Measurements from ENCODE around the gene ROBO1.
"Not testable (repeated sequence)": the region's sequence is repeated elsewhere in the genome, so short reads cannot be mapped to it uniquely, and the experiment has no call there.

The ROBO1 gene

GRCh38 chr3:78736863-78737262 is 1030.9 kb downstream of the ROBO1 start:
- no peak for DNase-seq (ENCODE audit: low read depth)

GRCh38 chr3:78734048-78734637 is 1033.7 kb downstream of the ROBO1 start:
- DNase-seq (ENCODE audit: low read depth), result peak; percentile 19

- no peak for DNase-seq (ENCODE audit: low read depth)
Observed at GRCh38 chr3:78732893-78733292, 1034.9 kb downstream of the ROBO1 start.

- DNase-seq (ENCODE audit: low read depth), result no peak
Observed at GRCh38 chr3:78732471-78732870, 1035.3 kb downstream of the ROBO1 start.

- no peak for DNase-seq (ENCODE audit: low read depth)
Observed at GRCh38 chr3:78729946-78730345, 1037.9 kb downstream of the ROBO1 start.

- DNase-seq (ENCODE audit: low read depth), result no peak
Observed at GRCh38 chr3:78728406-78729145, 1039.2 kb downstream of the ROBO1 start.

- DNase-seq (ENCODE audit: low read depth), result no peak
Observed at GRCh38 chr3:78726545-78726944, 1041.3 kb downstream of the ROBO1 start.

- DNase-seq (ENCODE audit: low read depth), result no peak
Observed at GRCh38 chr3:78725703-78726246, 1042.0 kb downstream of the ROBO1 start.

- no peak for DNase-seq (ENCODE audit: low read depth)
Observed at GRCh38 chr3:78724859-78725258, 1042.9 kb downstream of the ROBO1 start.

GRCh38 chr3:78724364-78724763 is 1043.4 kb downstream of the ROBO1 start:
- not testable (repeated sequence) for DNase-seq (ENCODE audit: low read depth)

GRCh38 chr3:78721771-78722543 is 1045.8 kb downstream of the ROBO1 start:
- DNase-seq (ENCODE audit: low read depth), result no peak

GRCh38 chr3:78718707-78719106 is 1049.1 kb downstream of the ROBO1 start:
- DNase-seq (ENCODE audit: low read depth), result no peak

GRCh38 chr3:78717041-78717440 is 1050.8 kb downstream of the ROBO1 start:
- no peak for DNase-seq (ENCODE audit: low read depth)

GRCh38 chr3:78712941-78713340 is 1054.9 kb downstream of the ROBO1 start:
- no peak for DNase-seq (ENCODE audit: low read depth)

GRCh38 chr3:78712270-78712669 is 1055.5 kb downstream of the ROBO1 start:
- DNase-seq (ENCODE audit: low read depth), result no peak

GRCh38 chr3:78708565-78709073 is 1059.2 kb downstream of the ROBO1 start:
- DNase-seq (ENCODE audit: low read depth), result no peak

GRCh38 chr3:78707609-78708008 is 1060.2 kb downstream of the ROBO1 start:
- no peak for DNase-seq (ENCODE audit: low read depth)

- no peak for DNase-seq (ENCODE audit: low read depth)
Observed at GRCh38 chr3:78706906-78707523, 1060.8 kb downstream of the ROBO1 start.

GRCh38 chr3:78703944-78704343 is 1063.9 kb downstream of the ROBO1 start:
- no peak for DNase-seq (ENCODE audit: low read depth)

GRCh38 chr3:78701537-78701936 is 1066.3 kb downstream of the ROBO1 start:
- no peak for DNase-seq (ENCODE audit: low read depth)

- DNase-seq (ENCODE audit: low read depth), result no peak
Observed at GRCh38 chr3:78698431-78698830, 1069.4 kb downstream of the ROBO1 start.

GRCh38 chr3:78697426-78697825 is 1070.4 kb downstream of the ROBO1 start:
- no peak for DNase-seq (ENCODE audit: low read depth)
